ENCODE data around the gene PGBD1. TPM values are rescaled to one million over a fixed set of nuclear protein-coding genes. Genes with fewer than 3 reads are reported as not detected.
"Not testable (repeated sequence)": the region's sequence is repeated elsewhere in the genome, so short reads cannot be mapped to it uniquely, and the experiment has no call there.

The PGBD1 gene
- polyA plus RNA-seq, 1 donor = 7.1 TPM

DNA sequence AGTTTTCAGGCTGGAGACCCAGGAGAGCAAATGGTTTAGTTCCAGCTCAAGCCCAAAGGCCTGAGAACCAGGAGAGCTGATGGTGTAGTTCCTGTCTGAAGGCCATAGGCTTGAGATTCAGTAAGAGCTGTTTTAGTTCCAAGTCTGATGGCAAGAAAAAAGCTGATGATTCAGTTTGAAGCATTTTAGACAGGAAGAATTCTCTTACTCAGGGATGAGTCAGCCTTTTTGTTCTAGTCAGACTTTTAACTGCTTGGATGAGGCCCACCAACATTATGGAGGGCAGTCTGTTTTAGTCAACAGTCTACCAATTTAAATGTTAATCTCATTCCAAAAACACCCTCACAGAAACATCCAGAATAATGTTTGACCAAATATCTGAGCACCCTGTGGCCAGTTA, 11.9 kb upstream of the PGBD1 start:
- no peak for DNase-seq (ENCODE audit: low read depth)

- DNase-seq (ENCODE audit: low read depth) = no peak
Observed at GRCh38 chr6:28274888-28275287, 6.5 kb upstream of the PGBD1 start.

DNA sequence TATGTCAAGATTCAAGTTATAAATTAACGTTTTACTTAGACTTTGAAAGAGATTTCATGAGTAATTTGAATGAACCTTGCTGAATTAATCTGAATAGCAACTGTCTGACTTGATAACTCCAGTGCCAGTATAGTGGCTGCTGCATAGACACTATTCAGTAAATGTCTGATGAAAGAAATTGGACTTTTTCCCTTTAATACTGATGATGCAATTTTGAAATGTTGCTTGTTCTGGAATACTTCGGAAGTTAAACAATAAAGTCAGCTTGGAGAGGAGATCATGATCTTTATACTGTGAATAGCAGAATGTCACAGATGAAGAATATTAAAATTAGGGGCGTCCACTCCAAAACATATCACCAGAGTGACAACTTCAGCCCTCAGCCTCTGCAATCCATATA, 3.6 kb upstream of the PGBD1 start:
- no peak for DNase-seq (ENCODE audit: low read depth)

DNA sequence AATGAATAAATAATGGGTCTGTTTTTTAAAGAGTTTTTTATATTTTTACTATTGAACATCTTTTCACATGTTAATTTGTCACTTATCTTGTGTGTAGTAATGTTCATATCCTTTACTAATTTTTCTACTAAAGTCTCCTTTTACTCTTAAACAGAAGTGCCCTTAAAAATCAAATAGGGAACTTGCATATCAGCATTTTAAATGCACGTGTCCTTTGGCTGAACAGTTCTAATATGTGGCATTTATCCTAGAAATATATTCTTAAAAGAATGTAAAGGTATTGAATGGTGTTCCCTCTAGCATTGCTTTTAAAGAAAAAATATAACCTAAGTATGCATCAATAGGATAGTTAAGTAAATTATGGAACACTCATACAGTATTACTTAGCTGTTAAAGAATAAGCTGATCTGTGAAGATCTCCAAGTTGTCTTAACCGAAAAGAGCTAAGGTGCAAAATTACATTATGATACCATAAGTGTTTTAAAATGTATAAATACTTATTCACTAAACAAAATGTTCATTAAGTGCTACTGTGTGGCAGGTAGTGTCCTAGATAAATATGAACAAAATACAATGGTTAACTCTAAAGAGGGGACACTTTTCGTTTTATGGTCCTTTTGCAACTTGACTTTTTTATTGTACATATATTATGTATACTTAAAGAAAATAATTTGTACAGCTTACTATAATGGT, 631 bp upstream of the PGBD1 start:
- no peak for DNase-seq (ENCODE audit: low read depth)

GRCh38 chr6:28282926-28283325, 1.6 kb downstream of the PGBD1 start:
- no peak for DNase-seq (ENCODE audit: low read depth)

GRCh38 chr6:28291573-28291972, 10.2 kb downstream of the PGBD1 start:
- DNase-seq (ENCODE audit: low read depth) = no peak

- DNase-seq (ENCODE audit: low read depth) = no peak
Observed at GRCh38 chr6:28295326-28295725, 14.0 kb downstream of the PGBD1 start.

DNA sequence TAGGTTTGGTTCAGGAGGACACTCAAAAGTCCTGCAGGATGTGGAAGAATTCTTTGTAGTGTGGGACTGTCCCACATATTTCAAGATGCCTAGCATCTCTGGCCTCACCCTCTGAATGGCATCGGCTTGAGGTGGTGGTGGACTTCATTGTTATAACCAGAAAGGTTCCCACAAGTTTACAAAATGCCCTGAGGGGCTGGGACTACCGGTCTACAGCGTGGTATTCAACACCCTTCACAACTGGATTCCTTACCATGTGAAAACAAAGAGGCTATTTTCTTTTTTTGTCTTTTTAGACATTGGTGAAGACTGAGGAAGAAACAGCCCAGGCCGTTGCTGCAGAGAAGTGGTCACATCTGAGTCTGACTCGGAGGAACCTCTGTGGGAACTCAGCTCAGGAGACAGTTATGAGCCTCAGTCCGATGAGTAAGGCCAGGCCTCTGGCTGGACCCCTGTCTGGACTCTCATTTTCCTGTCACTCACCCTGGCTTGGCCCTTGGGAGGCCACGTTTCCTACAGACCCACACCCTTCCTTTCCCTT, 15.2 kb downstream of the PGBD1 start:
- DNase-seq (ENCODE audit: low read depth) = no peak

DNA sequence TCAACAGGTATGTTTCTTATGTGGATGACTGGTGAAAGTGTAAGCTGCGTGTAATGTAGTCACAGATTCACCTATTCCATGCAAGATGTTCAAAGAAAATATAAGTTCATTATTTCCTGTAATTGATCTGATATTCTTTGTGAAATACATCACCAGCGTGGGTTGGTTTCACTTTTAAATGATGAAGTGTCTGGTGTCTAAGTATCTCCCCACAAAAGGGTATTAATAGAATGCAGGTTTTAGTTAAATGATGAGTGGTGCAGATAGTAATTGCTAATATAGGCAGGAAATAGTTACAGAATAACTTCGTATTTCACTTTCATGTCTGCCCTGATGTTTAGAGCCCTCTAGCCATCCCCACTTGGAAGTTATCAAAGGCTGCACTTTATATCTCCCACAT, 22.2 kb downstream of the PGBD1 start:
- no peak for DNase-seq (ENCODE audit: low read depth)

DNA sequence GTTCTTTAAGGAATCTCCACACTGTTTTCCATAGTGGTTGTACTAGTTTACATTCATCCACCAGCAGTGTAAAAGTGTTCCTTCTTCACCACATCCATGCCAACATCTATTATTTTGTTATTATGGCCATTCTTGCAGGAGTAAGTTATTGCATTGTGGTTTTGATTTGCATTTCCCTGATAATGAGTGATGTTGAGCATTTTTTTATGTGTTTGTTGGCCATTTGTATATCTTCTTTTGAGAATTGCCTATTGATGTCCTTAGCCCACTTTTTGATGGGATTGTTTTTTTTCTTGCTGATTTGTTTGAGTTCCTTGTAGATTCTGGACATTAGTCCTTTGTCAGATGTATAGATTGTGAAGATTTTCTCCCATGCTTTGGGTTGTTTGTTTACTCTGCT, 25.0 kb downstream of the PGBD1 start:
- DNase-seq (ENCODE audit: low read depth) = not testable (repeated sequence)

DNA sequence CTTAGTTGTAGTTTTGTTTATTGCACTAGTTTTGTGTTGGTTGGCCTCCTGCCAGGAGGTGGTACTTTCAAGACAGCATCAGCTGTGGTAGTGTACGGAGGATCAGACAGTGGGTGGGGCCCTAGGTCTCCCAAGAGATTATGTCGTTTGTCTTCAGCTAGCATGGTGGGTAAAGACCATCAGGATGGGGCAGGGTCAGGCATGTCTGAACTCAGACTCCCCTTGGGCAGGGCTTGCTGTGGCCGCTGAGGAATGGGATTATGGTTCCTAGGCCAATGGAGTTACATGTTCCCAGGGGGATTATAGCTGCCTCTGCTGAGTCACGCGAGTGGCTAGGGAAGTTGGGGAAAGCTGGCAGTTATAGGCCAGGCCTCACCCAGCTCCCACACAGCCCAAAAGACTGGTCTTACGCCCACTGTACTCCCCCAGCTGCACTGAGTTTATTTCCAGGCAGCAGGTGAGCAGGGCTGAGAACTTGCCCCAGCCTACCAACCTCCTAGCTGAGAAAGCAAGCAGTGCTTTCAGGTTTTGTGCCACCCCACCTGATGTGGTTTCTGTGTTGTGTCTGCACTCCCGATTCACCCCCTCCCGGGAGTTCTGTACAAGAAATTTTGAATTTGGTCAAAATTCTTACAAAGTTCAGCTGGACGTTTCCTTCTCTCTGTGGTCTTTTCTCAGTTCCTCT, 29.9 kb downstream of the PGBD1 start:
- no peak for DNase-seq (ENCODE audit: low read depth)

DNA sequence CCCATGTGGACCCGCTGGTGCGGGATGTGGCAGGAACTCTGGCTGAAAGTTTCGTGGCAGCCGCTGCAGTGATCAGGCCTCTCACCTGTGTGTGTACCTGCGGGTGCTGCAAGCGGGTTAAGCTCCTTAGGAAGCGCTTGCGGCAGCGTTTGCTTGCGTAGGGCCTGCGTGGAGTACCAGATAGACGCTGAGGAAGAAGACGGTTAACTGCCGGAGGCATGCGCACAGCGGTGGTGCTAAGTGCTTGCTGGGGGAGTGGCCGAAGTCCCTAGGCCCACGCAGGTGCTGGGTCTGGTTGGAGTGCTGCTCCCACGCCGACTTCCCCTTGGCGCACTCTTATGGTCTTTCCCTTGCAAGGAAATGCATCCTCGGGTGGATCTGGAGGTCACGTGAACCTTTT, 31.6 kb downstream of the PGBD1 start:
- DNase-seq (ENCODE audit: low read depth) = no peak

DNA sequence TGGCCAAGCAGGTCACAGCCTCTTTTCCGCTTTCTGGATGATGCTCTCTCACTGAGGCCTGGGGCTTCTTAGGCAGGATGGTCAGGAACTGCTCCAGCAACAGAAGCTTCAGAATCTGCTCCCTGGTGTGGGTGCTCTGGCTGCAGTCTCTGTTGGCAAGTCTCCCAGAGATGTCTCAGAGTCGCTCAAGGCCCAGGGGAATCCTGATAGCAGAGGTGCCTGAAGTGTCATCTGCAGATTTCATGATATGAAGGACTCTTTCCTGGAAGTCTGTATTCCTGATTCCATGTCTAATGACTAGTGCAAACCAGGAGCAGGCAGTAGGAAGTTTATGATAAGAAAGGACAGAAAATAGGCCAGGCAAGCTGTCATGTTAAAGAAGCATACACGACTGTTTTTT, 34.3 kb downstream of the PGBD1 start:
- no peak for DNase-seq (ENCODE audit: low read depth)

GRCh38 chr6:28317866-28318265, 36.5 kb downstream of the PGBD1 start:
- not testable (repeated sequence) for DNase-seq (ENCODE audit: low read depth)

GRCh38 chr6:28322661-28323060, 41.3 kb downstream of the PGBD1 start:
- DNase-seq (ENCODE audit: low read depth) = no peak

DNA sequence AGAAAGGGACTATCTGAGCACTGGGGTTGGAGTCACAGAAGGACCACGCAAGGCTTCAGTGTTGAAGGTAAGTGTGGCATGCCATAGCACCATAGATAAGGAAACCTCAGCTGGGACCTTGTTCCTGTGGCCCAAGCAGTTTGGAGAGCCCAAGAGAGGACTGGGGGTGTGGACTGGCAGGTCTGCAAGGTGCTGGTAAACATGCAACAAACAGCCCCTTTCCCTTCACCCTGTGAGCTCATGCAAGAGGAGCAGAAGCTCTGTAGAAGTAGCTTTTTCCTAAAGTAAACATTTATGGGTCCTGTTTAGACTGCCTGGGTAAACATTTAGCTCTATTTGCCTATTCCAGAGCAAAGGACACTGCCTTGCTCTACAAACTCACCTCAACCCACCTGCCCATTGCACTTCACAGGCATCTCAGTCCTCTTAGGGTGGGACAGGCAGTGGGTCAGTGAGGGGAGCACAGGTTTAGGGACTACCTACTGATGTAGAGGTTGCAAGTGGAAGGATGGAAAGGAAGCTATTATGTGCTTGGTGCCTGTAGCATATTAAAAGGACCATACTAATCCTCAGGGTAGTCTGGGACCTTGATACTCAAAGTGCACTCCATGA, 42.5 kb downstream of the PGBD1 start:
- DNase-seq (ENCODE audit: low read depth) = no peak

DNA sequence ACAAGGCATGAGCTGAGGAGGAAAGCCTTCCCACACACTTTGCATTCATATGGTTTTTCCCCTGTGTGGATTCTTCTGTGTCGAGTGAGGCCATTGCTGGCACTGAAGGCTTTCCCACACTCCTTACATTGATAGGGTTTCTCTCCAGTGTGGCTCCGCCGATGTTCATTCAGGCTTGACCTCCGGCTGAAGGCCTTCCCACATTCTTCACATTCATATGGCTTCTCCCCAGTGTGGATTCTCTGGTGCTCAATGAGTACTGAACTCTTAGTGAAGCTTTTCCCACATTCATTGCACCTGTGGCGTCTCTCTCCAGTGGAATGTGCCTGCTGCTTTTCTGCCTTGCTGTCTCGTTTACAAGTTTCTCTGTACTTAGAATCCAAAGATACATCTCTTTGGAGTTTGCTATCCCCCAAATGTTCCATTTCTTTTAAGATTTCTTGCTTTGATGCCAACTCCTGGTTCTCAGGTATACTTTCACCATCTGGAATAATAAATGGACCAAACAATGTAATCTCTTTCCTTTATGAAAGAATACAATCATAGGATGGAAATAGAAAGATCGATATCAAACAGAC, 45.1 kb downstream of the PGBD1 start:
- DNase-seq (ENCODE audit: low read depth) = no peak

DNA sequence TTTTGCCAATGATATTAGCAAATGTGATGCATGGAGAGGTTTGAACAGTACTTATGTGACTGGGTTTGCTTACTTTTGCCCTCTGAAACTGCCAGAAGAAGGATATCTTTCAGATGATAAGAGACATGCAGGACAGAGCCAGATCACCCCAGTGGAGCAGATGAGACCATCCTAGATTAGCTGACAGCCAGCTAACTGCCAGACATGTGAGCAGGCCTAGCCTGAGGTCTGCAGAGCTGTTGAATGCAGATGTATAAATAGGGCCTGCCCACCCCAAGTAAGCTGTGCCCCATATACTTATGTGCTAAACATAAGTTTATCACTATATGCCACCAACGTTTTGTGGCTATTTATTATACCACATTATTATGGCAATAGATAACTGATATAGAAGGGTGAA, 48.7 kb downstream of the PGBD1 start:
- DNase-seq (ENCODE audit: low read depth) = no peak

DNA sequence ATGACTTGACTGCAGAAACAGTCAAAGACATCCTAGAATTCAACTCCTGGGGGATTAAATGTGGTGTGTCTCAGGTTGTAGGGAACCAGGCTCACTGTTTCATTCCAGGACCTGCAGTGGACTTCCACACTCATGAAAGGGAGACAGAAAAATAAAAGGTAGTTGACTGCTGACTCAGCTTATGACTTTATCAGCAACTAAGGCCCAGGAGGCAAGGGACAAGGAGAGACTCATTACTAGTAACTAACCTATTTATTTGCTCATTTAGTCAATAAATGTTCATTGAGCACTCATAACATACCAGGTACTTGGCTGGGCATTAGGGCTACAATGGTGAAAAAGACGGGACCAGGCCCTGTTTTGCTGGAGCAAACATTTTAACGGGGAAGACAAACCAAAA, 51.7 kb downstream of the PGBD1 start:
- DNase-seq (ENCODE audit: low read depth) = no peak

GRCh38 chr6:28333599-28334018, 52.2 kb downstream of the PGBD1 start:
- DNase-seq (ENCODE audit: low read depth) = no peak

DNA sequence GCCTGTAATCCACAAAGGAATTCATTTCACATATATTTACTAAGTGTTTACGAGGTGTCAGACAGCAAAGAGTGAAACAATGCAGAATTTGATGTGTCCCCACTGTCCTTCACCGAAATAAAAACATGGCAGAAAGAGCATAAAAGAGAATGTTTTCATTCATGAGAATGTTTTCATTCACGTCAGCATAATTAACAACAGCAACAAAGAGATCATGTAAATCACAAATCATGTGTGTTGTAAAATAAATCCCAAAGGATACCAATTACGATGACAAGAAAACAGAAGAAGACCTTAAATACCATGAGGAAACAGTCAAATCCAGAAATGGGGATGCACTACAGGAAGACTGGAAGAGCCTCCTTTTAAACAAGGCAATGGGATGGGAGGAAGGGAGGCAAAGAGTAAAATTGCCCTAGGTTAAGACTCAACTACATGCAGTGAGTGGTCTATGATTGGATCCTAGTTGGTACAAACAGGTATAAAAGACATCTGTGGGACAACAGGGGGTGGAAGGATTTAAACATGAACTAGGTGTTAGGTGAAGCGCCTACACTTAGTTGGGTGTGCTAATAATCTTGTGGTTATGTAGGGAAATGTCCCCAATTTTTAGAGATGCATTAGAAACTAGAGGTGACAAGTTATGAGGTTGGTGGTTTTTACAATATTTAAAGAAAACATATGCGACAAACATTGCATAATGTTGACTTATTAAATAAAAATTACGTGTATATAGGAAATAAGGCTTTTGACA, 53.1 kb downstream of the PGBD1 start:
- DNase-seq (ENCODE audit: low read depth) = no peak

GRCh38 chr6:28335040-28335563, 53.7 kb downstream of the PGBD1 start:
- no peak for DNase-seq (ENCODE audit: low read depth)
